Gastroesophageal sphincter (tissue), 3 donors: ENCODE measurements around the gene SNCB.

ENCODE experiments used
- EP300 ChIP-seq: sonication (generic); formaldehyde crosslinking; IDR thresholded peaks from one replicate; pipeline ENCODE4 v1.6.1; 2017; ENCODE audit warnings: antibody characterized with exemption, mild to moderate bottlenecking
- POLR2A ChIP-seq, 2 donors: fragments of 450-650 bp; IDR thresholded peaks; one replicate each; pipeline ENCODE4 v1.6.1; 2017; ENCODE audit warnings: antibody characterized with exemption in 2 of 2, mild to moderate bottlenecking in 2 of 2, moderate library complexity in 1 of 2
- POLR2AphosphoS5 ChIP-seq: sonication (generic); formaldehyde crosslinking; IDR thresholded peaks from one replicate; pipeline ENCODE4 v1.6.1; 2017; ENCODE audit warnings: antibody characterized with exemption
- TF ChIP-seq, protein P1 (sequence below), 4 experiments: fragments of 200-600 bp in 2 of 4; fragments of 450-650 bp in 2 of 4; sonication (generic) in 1 of 4; IDR thresholded peaks; one replicate each; pipeline ENCODE4 v1.5.1; 2017 to 2019; ENCODE audit warnings: antibody characterized with exemption in 4 of 4, mild to moderate bottlenecking in 2 of 4, moderate library complexity in 2 of 4

DNA sequence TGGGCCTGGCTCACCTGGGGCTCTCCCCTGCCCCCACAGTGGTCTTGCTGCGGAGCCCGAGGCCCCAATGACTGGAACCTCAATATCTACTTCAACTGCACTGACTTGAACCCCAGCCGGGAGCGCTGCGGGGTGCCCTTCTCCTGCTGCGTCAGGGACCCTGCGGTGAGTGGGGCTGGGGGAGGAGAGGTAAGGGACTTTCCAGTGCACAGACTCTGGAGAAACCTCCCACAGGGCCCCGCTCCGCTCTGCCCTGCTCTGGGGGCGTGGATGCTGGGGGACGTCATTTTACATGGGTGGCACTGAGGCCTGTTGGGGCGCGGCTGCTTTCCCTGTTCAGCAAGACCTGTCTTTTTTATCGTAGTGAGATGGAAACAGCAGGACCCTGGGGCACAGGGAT lies 24.5 kb upstream of the SNCB start:
- TF ChIP-seq POLR2A (IDR thresholded peaks at IDR 0.05): no peak
- TF ChIP-seq, protein P1, sequence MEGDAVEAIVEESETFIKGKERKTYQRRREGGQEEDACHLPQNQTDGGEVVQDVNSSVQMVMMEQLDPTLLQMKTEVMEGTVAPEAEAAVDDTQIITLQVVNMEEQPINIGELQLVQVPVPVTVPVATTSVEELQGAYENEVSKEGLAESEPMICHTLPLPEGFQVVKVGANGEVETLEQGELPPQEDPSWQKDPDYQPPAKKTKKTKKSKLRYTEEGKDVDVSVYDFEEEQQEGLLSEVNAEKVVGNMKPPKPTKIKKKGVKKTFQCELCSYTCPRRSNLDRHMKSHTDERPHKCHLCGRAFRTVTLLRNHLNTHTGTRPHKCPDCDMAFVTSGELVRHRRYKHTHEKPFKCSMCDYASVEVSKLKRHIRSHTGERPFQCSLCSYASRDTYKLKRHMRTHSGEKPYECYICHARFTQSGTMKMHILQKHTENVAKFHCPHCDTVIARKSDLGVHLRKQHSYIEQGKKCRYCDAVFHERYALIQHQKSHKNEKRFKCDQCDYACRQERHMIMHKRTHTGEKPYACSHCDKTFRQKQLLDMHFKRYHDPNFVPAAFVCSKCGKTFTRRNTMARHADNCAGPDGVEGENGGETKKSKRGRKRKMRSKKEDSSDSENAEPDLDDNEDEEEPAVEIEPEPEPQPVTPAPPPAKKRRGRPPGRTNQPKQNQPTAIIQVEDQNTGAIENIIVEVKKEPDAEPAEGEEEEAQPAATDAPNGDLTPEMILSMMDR (IDR thresholded peaks at IDR 0.05): no peak
- no peak for TF ChIP-seq POLR2AphosphoS5
- no peak for TF ChIP-seq EP300
